DOHH2 (cell line): Measurements from ENCODE around the gene CAB39.
"Not testable (repeated sequence)": the region's sequence is repeated elsewhere in the genome, so short reads cannot be mapped to it uniquely, and the experiment has no call there.

Experiments used
- H3F3A ChIP-seq: fragments of 200-600 bp; sonication (generic), shearing (Covaris generic); 2 replicates; pipeline ENCODE4 v1.6.0; 2016; ENCODE audit warnings: antibody characterized with exemption, mild to moderate bottlenecking; ENCODE audit not compliant: control insufficient read depth, insufficient read depth
- H3K27ac ChIP-seq: fragments of 200-600 bp; sonication (generic); 2 replicates; pipeline ENCODE4 v1.5.1; 2014; ENCODE audit warnings: low read depth, mild to moderate bottlenecking, low read length, moderate library complexity
- H3K27me3 ChIP-seq: fragments of 200-600 bp; sonication (generic); 2 replicates; pipeline ENCODE4 v1.6.1; 2014; ENCODE audit warnings: mild to moderate bottlenecking, low read length, mixed read lengths; ENCODE audit not compliant: control insufficient read depth
- H3K36me3 ChIP-seq: fragments of 200-600 bp; sonication (generic); 2 replicates; pipeline ENCODE4 v1.6.1; 2014; ENCODE audit warnings: mild to moderate bottlenecking, low read length, moderate library complexity, mixed read lengths; ENCODE audit not compliant: control insufficient read depth
- H3K4me1 ChIP-seq: fragments of 200-600 bp; sonication (generic); 2 replicates; pipeline ENCODE4 v1.6.1; 2014; ENCODE audit warnings: mild to moderate bottlenecking, low read length, mixed read lengths; ENCODE audit not compliant: control insufficient read depth
- H3K4me2 ChIP-seq: fragments of 200-600 bp; sonication (generic); 2 replicates; pipeline ENCODE4 v1.6.0; 2014; ENCODE audit warnings: mild to moderate bottlenecking, low read length, moderate library complexity
- H3K4me3 ChIP-seq: fragments of 200-600 bp; sonication (generic); 2 replicates; pipeline ENCODE4 v1.5.1; 2014; ENCODE audit warnings: mild to moderate bottlenecking, low read length, mixed read lengths
- H3K79me2 ChIP-seq: fragments of 200-600 bp; sonication (generic); 2 replicates; pipeline ENCODE4 v1.6.1; 2014; ENCODE audit warnings: mild to moderate bottlenecking, low read length, mixed read lengths; ENCODE audit not compliant: control insufficient read depth
- H3K9me2 ChIP-seq: fragments of 200-600 bp; sonication (generic); replicated peaks from 2 replicates; pipeline ENCODE4 v1.6.1; 2014; ENCODE audit warnings: mild to moderate bottlenecking, low read length, mixed read lengths; ENCODE audit not compliant: control insufficient read depth
- H3K9me3 ChIP-seq: fragments of 200-600 bp; sonication (generic); 2 replicates; pipeline ENCODE4 v1.6.1; 2014; ENCODE audit warnings: antibody characterized with exemption, low read length, mixed read lengths; ENCODE audit not compliant: control insufficient read depth, insufficient read depth
- H4K20me1 ChIP-seq: fragments of 200-600 bp; sonication (generic); 2 replicates; pipeline ENCODE4 v1.6.0; 2014; ENCODE audit warnings: low read depth, mild to moderate bottlenecking, antibody characterized with exemption, low read length, moderate library complexity; ENCODE audit not compliant: control insufficient read depth, insufficient read depth
- CTCF ChIP-seq: fragments of 200-600 bp; sonication (generic); IDR thresholded peaks from one replicate; pipeline ENCODE4 v1.5.1; 2014; ENCODE audit warnings: antibody characterized with exemption, mild to moderate bottlenecking, low read depth, low read length; ENCODE audit not compliant: poor library complexity, severe bottlenecking
- EZH2phosphoT487 ChIP-seq: fragments of 200-600 bp; sonication (generic); IDR thresholded peaks from 2 replicates; pipeline ENCODE4 v1.6.1; 2017; ENCODE audit warnings: borderline replicate concordance, mild to moderate bottlenecking, antibody characterized with exemption, low read length, moderate library complexity, mixed read lengths

Gene CAB39

GRCh38 chr2:230697676-230698075, 15.0 kb upstream of the CAB39 start:
- H3K36me3 ChIP-seq: no peaks in the 10 kb centered on the region
- no peaks in the 10 kb centered on the region for H3K79me2 ChIP-seq
- H3K4me2 ChIP-seq: no peak overlapping the region
- H3K4me1 ChIP-seq: no peaks in the 10 kb centered on the region
- H3K27ac ChIP-seq: no peak overlapping the region
- no peak overlapping the region for H3K4me3 ChIP-seq
- no peaks in the 10 kb centered on the region for H3K9me2 ChIP-seq
- peaks cover 5% of the 10 kb centered on the region for H3K27me3 ChIP-seq
- no peaks in the 10 kb centered on the region for H3F3A ChIP-seq
- H4K20me1 ChIP-seq: no peaks in the 10 kb centered on the region
- no peaks in the 10 kb centered on the region for H3K9me3 ChIP-seq
- no peak for TF ChIP-seq CTCF
- no peak for TF ChIP-seq EZH2phosphoT487

GRCh38 chr2:230698753-230699152, 13.9 kb upstream of the CAB39 start:
- H3K4me1 ChIP-seq, H3F3A ChIP-seq, H3K9me3 ChIP-seq, H3K27ac ChIP-seq, H3K27me3 ChIP-seq, H3K79me2 ChIP-seq, H3K4me2 ChIP-seq, H4K20me1 ChIP-seq, H3K4me3 ChIP-seq, H3K9me2 ChIP-seq, H3K36me3 ChIP-seq: not testable (repeated sequence)

GRCh38 chr2:230700447-230700846, 12.2 kb upstream of the CAB39 start:
- H3K27ac ChIP-seq: no peak overlapping the region
- H3K27me3 ChIP-seq: peaks cover 5% of the 10 kb centered on the region
- TF ChIP-seq CTCF: no peak
- no peak for TF ChIP-seq EZH2phosphoT487
- no peaks in the 10 kb centered on the region for H3K9me2 ChIP-seq
- H3K4me3 ChIP-seq: no peak overlapping the region
- H3K36me3 ChIP-seq: no peaks in the 10 kb centered on the region
- H3F3A ChIP-seq: no peaks in the 10 kb centered on the region
- H3K9me3 ChIP-seq: no peaks in the 10 kb centered on the region
- H4K20me1 ChIP-seq: no peaks in the 10 kb centered on the region
- no peaks in the 10 kb centered on the region for H3K79me2 ChIP-seq
- H3K4me1 ChIP-seq: no peaks in the 10 kb centered on the region
- no peak overlapping the region for H3K4me2 ChIP-seq

GRCh38 chr2:230701308-230701707, 11.3 kb upstream of the CAB39 start:
- H3K27me3 ChIP-seq: peaks cover 5% of the 10 kb centered on the region
- H4K20me1 ChIP-seq: no peaks in the 10 kb centered on the region
- TF ChIP-seq EZH2phosphoT487: no peak
- no peak for TF ChIP-seq CTCF
- H3F3A ChIP-seq: no peaks in the 10 kb centered on the region
- H3K9me3 ChIP-seq: no peaks in the 10 kb centered on the region
- H3K4me2 ChIP-seq: no peak overlapping the region
- H3K36me3 ChIP-seq: no peaks in the 10 kb centered on the region
- H3K9me2 ChIP-seq: no peaks in the 10 kb centered on the region
- no peak overlapping the region for H3K4me3 ChIP-seq
- no peak overlapping the region for H3K27ac ChIP-seq
- no peaks in the 10 kb centered on the region for H3K79me2 ChIP-seq
- H3K4me1 ChIP-seq: no peaks in the 10 kb centered on the region

- H3K9me3 ChIP-seq, H3K9me2 ChIP-seq, H3K4me1 ChIP-seq, H3K4me2 ChIP-seq, H3F3A ChIP-seq, H3K79me2 ChIP-seq, H3K36me3 ChIP-seq, H4K20me1 ChIP-seq, H3K27me3 ChIP-seq, H3K27ac ChIP-seq, H3K4me3 ChIP-seq: not testable (repeated sequence)
These were observed 10.2 kb upstream of the CAB39 start for GRCh38 chr2:230702457-230702856.
